Suprapubic skin (tissue), 4 donors: ENCODE results near the gene AMMECR1L. TPM values are rescaled to one million over a fixed set of nuclear protein-coding genes. Genes with fewer than 3 reads are reported as not detected.
"Not testable (repeated sequence)": the region's sequence is repeated elsewhere in the genome, so short reads cannot be mapped to it uniquely, and the experiment has no call there.

Source experiments
- DNase-seq, 2 donors: peaks; one replicate each; pipeline ENCODE4 v3.0.0-alpha.2; 2019; ENCODE audit warnings: low spot score in 2 of 2
- H3K27ac ChIP-seq: fragments of 200-600 bp; sonication (generic); one replicate; pipeline ENCODE4 v1.5.1; 2019
- H3K27me3 ChIP-seq: fragments of 200-600 bp; sonication (generic); one replicate; pipeline ENCODE4 v1.5.1; 2019
- H3K36me3 ChIP-seq: fragments of 200-600 bp; sonication (generic); one replicate; pipeline ENCODE4 v1.5.1; 2019
- H3K4me1 ChIP-seq: fragments of 200-600 bp; sonication (generic); one replicate; pipeline ENCODE4 v1.5.1; 2019
- H3K4me3 ChIP-seq: fragments of 200-600 bp; sonication (generic); one replicate; pipeline ENCODE4 v1.5.1; 2019; ENCODE audit warnings: mild to moderate bottlenecking
- H3K9me3 ChIP-seq: fragments of 200-600 bp; sonication (generic); one replicate; pipeline ENCODE4 v1.5.1; 2019
- EP300 ChIP-seq: sonication (generic); formaldehyde crosslinking; IDR thresholded peaks from one replicate; pipeline ENCODE4 v1.6.1; 2017; ENCODE audit warnings: antibody characterized with exemption
- POLR2A ChIP-seq, 2 donors: fragments of 450-650 bp; IDR thresholded peaks; one replicate each; pipeline ENCODE4 v1.6.1; 2017; ENCODE audit warnings: antibody characterized with exemption in 2 of 2, mild to moderate bottlenecking in 2 of 2, moderate library complexity in 2 of 2
- POLR2AphosphoS5 ChIP-seq, 3 donors: sonication (generic); formaldehyde crosslinking; IDR thresholded peaks; one replicate each; pipeline ENCODE4 v1.6.1; 2017; ENCODE audit warnings: antibody characterized with exemption in 3 of 3
- WGBS: methylation state at CpG from one replicate; pipeline ENCODE4 v1.1.5; 2018; 5-methylcytosine and 5-hydroxymethylcytosine counted together
- total RNA-seq, 4 donors: library from RNA; depleted of rRNA; stranded (reverse); fragments of >200 nt; gene quantifications; one replicate each; pipeline ENCODE4 v1.1.0, GENCODE V29; 2016
- TF ChIP-seq, protein P1 (sequence below), 2 donors: fragments of 200-600 bp in 1 of 2; fragments of 450-650 bp in 1 of 2; sonication (generic) in 1 of 2; IDR thresholded peaks; one replicate each; pipeline ENCODE4 v1.5.1; 2016 to 2019; ENCODE audit warnings: antibody characterized with exemption in 2 of 2, mild to moderate bottlenecking in 1 of 2, moderate library complexity in 1 of 2

Gene AMMECR1L
- total RNA-seq, 4 donors from 2014 or later: 13.9 to 18.9 (median 16.1) TPM

DNA sequence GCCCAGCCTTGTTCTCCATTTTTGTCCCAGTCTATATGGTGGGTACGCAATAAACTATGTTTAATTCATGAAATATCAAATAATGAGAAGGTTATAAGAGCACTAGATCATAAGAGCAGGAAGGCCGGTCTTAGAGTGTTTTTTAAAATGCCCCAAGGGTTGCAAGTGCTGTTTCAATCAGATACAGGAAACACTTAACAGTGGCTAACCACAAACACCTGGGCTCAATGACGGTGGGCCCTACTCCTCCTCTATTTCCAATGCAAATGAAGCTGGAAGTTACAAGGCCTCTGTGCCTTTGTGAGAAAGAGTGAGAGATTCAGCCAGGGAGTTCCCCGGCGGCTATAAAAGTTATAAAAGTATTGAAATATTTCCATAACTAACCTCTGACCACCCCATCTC is 55.9 kb downstream of the AMMECR1L start:
- H3K4me1 ChIP-seq: no peaks in the 10 kb centered on the region
- no peak for DNase-seq
- H3K27ac ChIP-seq: no peak overlapping the region
- H3K4me3 ChIP-seq: no peak overlapping the region
- H3K36me3 ChIP-seq: no peaks in the 10 kb centered on the region
- H3K9me3 ChIP-seq: no peaks in the 10 kb centered on the region
- WGBS: 57% methylated on average over 5 of the region's 5 CpGs
- TF ChIP-seq POLR2AphosphoS5 (IDR thresholded peaks at IDR 0.05): no peak
- TF ChIP-seq, protein P1, sequence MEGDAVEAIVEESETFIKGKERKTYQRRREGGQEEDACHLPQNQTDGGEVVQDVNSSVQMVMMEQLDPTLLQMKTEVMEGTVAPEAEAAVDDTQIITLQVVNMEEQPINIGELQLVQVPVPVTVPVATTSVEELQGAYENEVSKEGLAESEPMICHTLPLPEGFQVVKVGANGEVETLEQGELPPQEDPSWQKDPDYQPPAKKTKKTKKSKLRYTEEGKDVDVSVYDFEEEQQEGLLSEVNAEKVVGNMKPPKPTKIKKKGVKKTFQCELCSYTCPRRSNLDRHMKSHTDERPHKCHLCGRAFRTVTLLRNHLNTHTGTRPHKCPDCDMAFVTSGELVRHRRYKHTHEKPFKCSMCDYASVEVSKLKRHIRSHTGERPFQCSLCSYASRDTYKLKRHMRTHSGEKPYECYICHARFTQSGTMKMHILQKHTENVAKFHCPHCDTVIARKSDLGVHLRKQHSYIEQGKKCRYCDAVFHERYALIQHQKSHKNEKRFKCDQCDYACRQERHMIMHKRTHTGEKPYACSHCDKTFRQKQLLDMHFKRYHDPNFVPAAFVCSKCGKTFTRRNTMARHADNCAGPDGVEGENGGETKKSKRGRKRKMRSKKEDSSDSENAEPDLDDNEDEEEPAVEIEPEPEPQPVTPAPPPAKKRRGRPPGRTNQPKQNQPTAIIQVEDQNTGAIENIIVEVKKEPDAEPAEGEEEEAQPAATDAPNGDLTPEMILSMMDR (IDR thresholded peaks at IDR 0.05): no peak
- no peak for TF ChIP-seq POLR2A (IDR thresholded peaks at IDR 0.05)
- TF ChIP-seq EP300: no peak
- H3K27me3 ChIP-seq: no peaks in the 10 kb centered on the region

DNA sequence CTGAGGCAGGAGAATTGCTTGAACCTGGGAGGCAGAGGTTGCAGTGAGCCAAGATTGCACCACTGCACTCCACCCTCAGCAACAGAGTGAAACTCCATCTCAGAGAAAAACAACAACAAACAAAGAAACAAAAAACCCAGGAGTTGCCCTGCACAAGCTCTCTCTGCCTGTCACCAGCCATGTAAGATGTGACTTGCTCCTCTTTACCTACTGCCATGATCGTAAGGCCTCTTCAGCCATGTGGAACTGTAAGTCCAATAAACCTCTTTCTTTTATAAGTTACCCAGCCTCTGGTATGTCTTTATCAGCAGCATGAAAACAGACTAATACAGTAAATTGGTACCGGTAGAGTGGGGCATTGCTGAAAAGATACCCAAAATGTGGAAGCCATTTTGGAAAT is 59.0 kb downstream of the AMMECR1L start:
- H3K27ac ChIP-seq, H3K4me1 ChIP-seq, H3K4me3 ChIP-seq, H3K36me3 ChIP-seq, H3K27me3 ChIP-seq, DNase-seq, H3K9me3 ChIP-seq: not testable (repeated sequence)
- WGBS: 98% methylated on average over 2 of the region's 2 CpGs

DNA sequence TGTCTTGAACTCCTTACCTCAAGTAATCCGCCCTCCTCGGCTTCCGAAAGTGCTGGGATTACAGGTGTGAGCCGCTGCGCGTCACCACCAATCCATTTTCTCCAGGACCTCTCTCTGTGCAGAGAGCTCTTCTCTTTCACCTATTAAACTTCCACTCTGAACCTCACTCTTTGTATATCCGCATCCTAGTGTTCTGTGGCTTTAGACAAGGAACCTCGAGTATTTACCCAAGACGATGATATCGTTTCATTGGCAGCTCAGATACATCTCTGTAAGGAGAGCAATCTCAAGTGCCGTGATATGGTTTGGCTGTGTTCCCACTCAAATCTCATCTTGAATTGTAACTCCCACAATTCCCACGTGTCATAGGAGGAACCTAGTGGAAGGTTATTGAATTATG is 59.7 kb downstream of the AMMECR1L start:
- Histone ChIP-seq H3K9me3 (no peaks in the 10 kb centered on the region), H3K36me3 (no peaks in the 10 kb centered on the region), H3K4me1 (no peaks in the 10 kb centered on the region), H3K27me3 (no peaks in the 10 kb centered on the region), H3K27ac (no peak overlapping the region), H3K4me3 (no peak overlapping the region)
- no peak for DNase-seq
- no peak for TF ChIP-seq EP300
- TF ChIP-seq POLR2A (IDR thresholded peaks at IDR 0.05): no peak
- TF ChIP-seq, protein P1 (IDR thresholded peaks at IDR 0.05): no peak
- no peak for TF ChIP-seq POLR2AphosphoS5 (IDR thresholded peaks at IDR 0.05)
- 91% methylated on average over 12 of the region's 12 CpGs for WGBS

DNA sequence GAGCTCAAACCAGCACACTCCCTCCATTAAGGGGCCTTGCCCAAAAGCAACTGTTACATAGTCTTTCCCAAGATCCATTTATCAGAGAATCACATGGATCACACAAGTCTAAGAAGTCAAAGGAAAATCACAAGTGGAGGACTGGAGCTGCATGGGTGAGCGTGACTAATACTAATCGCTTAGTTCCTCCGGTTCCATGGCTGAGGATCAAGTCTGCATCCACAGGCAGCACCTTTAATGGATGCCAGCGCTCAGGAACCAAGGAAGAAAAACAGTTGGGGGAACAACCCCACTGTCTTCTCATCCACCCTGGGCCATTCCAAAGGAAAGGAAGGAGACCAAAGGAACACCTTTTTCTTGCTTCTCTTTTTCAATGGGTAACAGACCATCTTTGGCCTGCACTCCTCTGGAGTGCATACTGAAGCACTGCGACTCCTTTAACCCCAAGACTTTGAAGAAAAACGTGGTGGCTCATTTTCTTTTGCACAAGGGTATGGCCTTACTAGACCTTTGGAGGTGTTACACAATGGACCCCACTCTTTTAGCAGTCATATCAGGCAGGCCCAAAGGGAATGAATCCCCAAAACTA is 65.6 kb downstream of the AMMECR1L start:
- DNase-seq: no peak
- H3K4me1 ChIP-seq: no peaks in the 10 kb centered on the region
- no peak overlapping the region for H3K4me3 ChIP-seq
- H3K27ac ChIP-seq: no peak overlapping the region
- no peaks in the 10 kb centered on the region for H3K27me3 ChIP-seq
- WGBS: 82% methylated on average over 6 of the region's 6 CpGs
- no peaks in the 10 kb centered on the region for H3K36me3 ChIP-seq
- TF ChIP-seq, protein P1 (IDR thresholded peaks at IDR 0.05): no peak
- no peak for TF ChIP-seq POLR2A (IDR thresholded peaks at IDR 0.05)
- H3K9me3 ChIP-seq: peaks cover 7% of the 10 kb centered on the region

DNA sequence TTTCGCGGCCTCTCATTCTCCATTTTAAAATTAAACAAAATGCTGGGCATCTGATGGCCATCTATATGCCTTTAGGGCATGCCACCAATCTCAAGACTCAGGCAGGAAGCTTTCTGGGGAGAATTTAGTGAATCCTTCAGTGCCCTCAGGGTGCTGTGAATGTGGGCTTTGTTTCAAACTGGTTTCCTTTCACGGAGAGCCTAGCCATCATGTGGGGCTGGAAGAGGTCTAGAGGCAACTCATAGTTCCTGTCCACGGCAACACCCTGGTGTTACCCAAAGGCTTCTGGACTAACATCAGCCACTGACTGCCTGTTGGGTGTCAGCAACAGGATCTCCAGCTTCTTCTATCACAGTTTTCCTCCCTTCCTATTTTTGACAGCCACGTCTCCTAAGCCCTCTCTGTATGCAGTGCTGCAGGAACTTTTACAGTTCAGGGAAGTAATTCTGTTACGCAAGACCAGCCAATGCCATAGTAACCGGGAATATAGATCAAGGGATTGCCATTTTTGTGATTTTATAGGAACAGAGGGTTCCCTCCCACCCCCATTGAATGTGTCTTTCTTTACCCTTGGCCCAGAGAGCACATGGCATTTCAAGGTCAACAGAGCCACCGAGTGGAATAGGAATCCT is 66.8 kb downstream of the AMMECR1L start:
- H3K9me3 ChIP-seq: peaks cover 7% of the 10 kb centered on the region
- DNase-seq: no peak
- no peak overlapping the region for H3K27ac ChIP-seq
- 89% methylated on average over 8 of the region's 8 CpGs for WGBS
- TF ChIP-seq POLR2AphosphoS5 (IDR thresholded peaks at IDR 0.05) (no peak), EP300 (no peak), POLR2A (IDR thresholded peaks at IDR 0.05) (no peak)
- TF ChIP-seq, protein P1 (IDR thresholded peaks at IDR 0.05): no peak
- no peaks in the 10 kb centered on the region for H3K36me3 ChIP-seq
- H3K4me1 ChIP-seq: no peaks in the 10 kb centered on the region
- H3K27me3 ChIP-seq: no peaks in the 10 kb centered on the region
- no peak overlapping the region for H3K4me3 ChIP-seq

DNA sequence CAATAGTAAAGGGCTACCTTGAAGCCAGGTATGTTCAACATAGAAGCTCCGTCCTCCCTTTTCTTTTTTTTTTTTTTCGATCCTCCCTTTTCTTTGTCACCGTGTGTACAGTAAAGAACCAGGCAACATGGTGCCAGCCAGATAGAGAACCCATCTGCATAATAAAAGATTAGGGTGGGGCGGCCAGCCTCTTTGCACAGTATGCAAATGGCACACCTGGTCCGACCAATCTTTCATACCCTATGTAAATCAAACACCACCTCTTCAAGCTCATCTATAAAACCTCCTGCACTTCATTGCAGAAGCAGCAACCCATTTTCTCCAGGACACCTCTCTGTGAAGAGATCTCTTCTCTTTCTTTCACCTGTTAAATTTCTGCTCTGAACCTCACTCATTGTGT is 67.5 kb downstream of the AMMECR1L start:
- WGBS: 75% methylated on average over 5 of the region's 5 CpGs
- TF ChIP-seq POLR2AphosphoS5 (IDR thresholded peaks at IDR 0.05): no peak
- TF ChIP-seq EP300: no peak
- TF ChIP-seq POLR2A (IDR thresholded peaks at IDR 0.05): no peak
- TF ChIP-seq, protein P1 (IDR thresholded peaks at IDR 0.05): no peak
- Histone ChIP-seq H3K4me1 (no peaks in the 10 kb centered on the region), H3K4me3 (no peak overlapping the region), H3K27me3 (no peaks in the 10 kb centered on the region), H3K27ac (no peak overlapping the region), H3K9me3 (peaks cover 7% of the 10 kb centered on the region), H3K36me3 (no peaks in the 10 kb centered on the region)
- DNase-seq: no peak
